Measurements from ENCODE around the gene PTEN. TPM values are rescaled to one million over a fixed set of nuclear protein-coding genes. Genes with fewer than 3 reads are reported as not detected.

The PTEN gene
- total and polyA plus RNA-seq, 2 donors (not counting 3 experiments of a cell fraction or from before 2014, with no cell fraction given), result 8.0 to 76.9 TPM

DNA sequence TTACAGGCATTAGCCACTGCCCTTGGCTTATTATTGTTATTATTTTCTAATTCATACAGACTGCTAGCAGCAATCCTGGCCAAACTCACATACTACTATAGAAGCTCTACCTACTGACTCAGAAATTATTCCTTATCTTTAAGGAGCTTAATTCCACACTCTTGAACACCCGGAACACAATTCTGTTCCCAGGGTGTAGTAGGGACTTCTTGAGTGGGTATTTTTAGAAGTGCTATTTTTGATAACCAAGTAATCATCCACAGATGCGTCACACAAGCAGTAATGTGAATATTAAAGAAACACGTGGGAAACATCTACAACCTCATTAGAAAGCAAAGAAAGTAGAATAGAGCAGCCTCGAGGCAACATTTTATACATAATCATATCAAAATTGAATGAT, 149.2 kb downstream of the PTEN start:
- no peak overlapping the region for H2AFZ ChIP-seq (ENCODE audit: low read depth, low read length)
- no peak for DNase-seq (ENCODE audit: low read depth, low spot score)
- no peak overlapping the region for H3K9ac ChIP-seq (replicated peaks; ENCODE audit: extremely low read depth, insufficient read depth, low read length)
- H3K9me3 ChIP-seq (replicated peaks; ENCODE audit: control insufficient read depth, insufficient read depth, low read length), result no peaks in the 10 kb centered on the region
- dilution Hi-C loops (cut with MboI; ENCODE audit: extremely low pct_ligation_motif_present, low sequenced_read_pairs), result no loop called here
- intact Hi-C loops (cut with micrococcal nuclease), result no loop called here
- no peak overlapping the region for H3K4me3 ChIP-seq (replicated peaks in 1 of 3; ENCODE audit: insufficient read depth in 1 of 3, low read depth in 1 of 3, low read length in 3 of 3)
- ChIA-PET CTCF (no interaction called here), POLR2A (no interaction called here)
- H3K4me1 ChIP-seq (ENCODE audit: control insufficient read depth, extremely low read depth, insufficient read depth, low read length), result no peaks in the 10 kb centered on the region
- H3K27ac ChIP-seq (ENCODE audit: insufficient read depth, low read depth, low read length), result no peak overlapping the region
- H3K9me1 ChIP-seq (replicated peaks; ENCODE audit: control insufficient read depth, extremely low read depth, insufficient read depth, low read length), result no peaks in the 10 kb centered on the region
- TF ChIP-seq, protein P1, sequence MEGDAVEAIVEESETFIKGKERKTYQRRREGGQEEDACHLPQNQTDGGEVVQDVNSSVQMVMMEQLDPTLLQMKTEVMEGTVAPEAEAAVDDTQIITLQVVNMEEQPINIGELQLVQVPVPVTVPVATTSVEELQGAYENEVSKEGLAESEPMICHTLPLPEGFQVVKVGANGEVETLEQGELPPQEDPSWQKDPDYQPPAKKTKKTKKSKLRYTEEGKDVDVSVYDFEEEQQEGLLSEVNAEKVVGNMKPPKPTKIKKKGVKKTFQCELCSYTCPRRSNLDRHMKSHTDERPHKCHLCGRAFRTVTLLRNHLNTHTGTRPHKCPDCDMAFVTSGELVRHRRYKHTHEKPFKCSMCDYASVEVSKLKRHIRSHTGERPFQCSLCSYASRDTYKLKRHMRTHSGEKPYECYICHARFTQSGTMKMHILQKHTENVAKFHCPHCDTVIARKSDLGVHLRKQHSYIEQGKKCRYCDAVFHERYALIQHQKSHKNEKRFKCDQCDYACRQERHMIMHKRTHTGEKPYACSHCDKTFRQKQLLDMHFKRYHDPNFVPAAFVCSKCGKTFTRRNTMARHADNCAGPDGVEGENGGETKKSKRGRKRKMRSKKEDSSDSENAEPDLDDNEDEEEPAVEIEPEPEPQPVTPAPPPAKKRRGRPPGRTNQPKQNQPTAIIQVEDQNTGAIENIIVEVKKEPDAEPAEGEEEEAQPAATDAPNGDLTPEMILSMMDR (IDR thresholded peaks at IDR 0.05; ENCODE audit: extremely low read depth in 1 of 2, insufficient read depth in 1 of 2, low read depth in 1 of 2, low read length in 2 of 2), result no peak
- TF ChIP-seq GATA2 (IDR thresholded peaks at IDR 0.05; ENCODE audit: insufficient read depth, insufficient read length, low read depth, low read length), result no peak
- BruUV-seq (replicated peaks), result no TSS peak
- H3K36me3 ChIP-seq (ENCODE audit: control insufficient read depth in 2 of 2, extremely low read depth in 1 of 2, insufficient read depth in 2 of 2, low read length in 2 of 2), result no peaks in the 10 kb centered on the region
- no peak for FAIRE-seq
- H3K4me2 ChIP-seq (ENCODE audit: insufficient read depth, low read length), result no peak overlapping the region
- no peaks in the 10 kb centered on the region for H4K20me1 ChIP-seq (replicated peaks; ENCODE audit: control insufficient read depth, extremely low read depth, insufficient read depth, low read length)
- no peaks in the 10 kb centered on the region for H3K79me2 ChIP-seq (ENCODE audit: control insufficient read depth, insufficient read depth, low read length)
- no peaks in the 10 kb centered on the region for H3K27me3 ChIP-seq (ENCODE audit: control insufficient read depth in 2 of 2, insufficient read depth in 2 of 2, low read length in 2 of 2)

DNA sequence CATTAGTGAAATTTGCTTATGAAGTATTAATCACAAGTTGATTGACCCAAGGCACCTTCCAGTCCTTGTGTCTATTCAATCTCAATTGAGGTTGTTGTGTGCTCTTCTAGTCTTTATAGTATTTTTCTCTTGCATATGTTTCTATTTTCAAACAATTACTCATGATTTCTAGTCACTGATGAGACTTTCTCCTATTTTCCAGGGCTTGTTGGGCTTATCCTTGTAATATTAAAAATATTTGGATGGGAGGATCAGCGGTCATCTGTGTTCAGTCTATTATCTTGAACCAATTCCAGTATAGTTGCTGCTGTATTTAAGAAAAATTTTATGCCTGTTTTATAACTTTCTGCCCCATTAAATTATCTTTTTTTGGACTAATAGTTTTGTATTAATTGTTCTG, 154.4 kb downstream of the PTEN start:
- no peaks in the 10 kb centered on the region for H3K36me3 ChIP-seq (ENCODE audit: control insufficient read depth in 2 of 2, extremely low read depth in 1 of 2, insufficient read depth in 2 of 2, low read length in 2 of 2)
- no peaks in the 10 kb centered on the region for H3K27me3 ChIP-seq (ENCODE audit: control insufficient read depth in 2 of 2, insufficient read depth in 2 of 2, low read length in 2 of 2)
- no peaks in the 10 kb centered on the region for H3K9me3 ChIP-seq (replicated peaks; ENCODE audit: control insufficient read depth, insufficient read depth, low read length)
- no peaks in the 10 kb centered on the region for H3K4me1 ChIP-seq (ENCODE audit: control insufficient read depth, extremely low read depth, insufficient read depth, low read length)
- no TSS peak for BruUV-seq (replicated peaks)
- dilution Hi-C loops (cut with MboI; ENCODE audit: extremely low pct_ligation_motif_present, low sequenced_read_pairs), result no loop called here
- CTCF ChIA-PET, result no interaction called here
- H3K79me2 ChIP-seq (ENCODE audit: control insufficient read depth, insufficient read depth, low read length), result no peaks in the 10 kb centered on the region
- no peaks in the 10 kb centered on the region for H3K9me1 ChIP-seq (replicated peaks; ENCODE audit: control insufficient read depth, extremely low read depth, insufficient read depth, low read length)
- no peak overlapping the region for H3K4me2 ChIP-seq (ENCODE audit: insufficient read depth, low read length)
- FAIRE-seq, result no peak
- H3K9ac ChIP-seq (replicated peaks; ENCODE audit: extremely low read depth, insufficient read depth, low read length), result no peak overlapping the region
- H3K4me3 ChIP-seq (replicated peaks in 1 of 3; ENCODE audit: insufficient read depth in 1 of 3, low read depth in 1 of 3, low read length in 3 of 3), result no peak overlapping the region
- TF ChIP-seq JUN (IDR thresholded peaks at IDR 0.05; ENCODE audit: borderline replicate concordance, insufficient read depth, insufficient read length, low read depth), result no peak
- TF ChIP-seq POLR2AphosphoS5 (IDR thresholded peaks at IDR 0.05; ENCODE audit: insufficient read depth, low read depth, low read length), result no peak
- TF ChIP-seq MYC (IDR thresholded peaks at IDR 0.05; ENCODE audit: low read depth, low read length), result no peak
- TF ChIP-seq GATA2 (IDR thresholded peaks at IDR 0.05; ENCODE audit: insufficient read depth, insufficient read length, low read depth, low read length), result no peak
- TF ChIP-seq POLR2A (IDR thresholded peaks at IDR 0.05; ENCODE audit: low read depth, low read length), result no peak
- no peak overlapping the region for H2AFZ ChIP-seq (ENCODE audit: low read depth, low read length)
- POLR2A ChIA-PET, result no interaction called here
- no peak overlapping the region for H3K27ac ChIP-seq (ENCODE audit: insufficient read depth, low read depth, low read length)
- no peak for DNase-seq (ENCODE audit: low read depth, low spot score)
- H4K20me1 ChIP-seq (replicated peaks; ENCODE audit: control insufficient read depth, extremely low read depth, insufficient read depth, low read length), result no peaks in the 10 kb centered on the region
- intact Hi-C loops (cut with micrococcal nuclease), result loop anchor here (2.0 kb wide), 1 partner anchor 25 kb away; no protein-coding TSS in a partner anchor
